ENCODE measurements around the gene CLIC3. TPM values are rescaled to one million over a fixed set of nuclear protein-coding genes. Genes with fewer than 3 reads are reported as not detected.

CLIC3 gene
- total RNA-seq, 4 donors from 2014 or later, result 0.36 TPM; not detected in 3

DNA sequence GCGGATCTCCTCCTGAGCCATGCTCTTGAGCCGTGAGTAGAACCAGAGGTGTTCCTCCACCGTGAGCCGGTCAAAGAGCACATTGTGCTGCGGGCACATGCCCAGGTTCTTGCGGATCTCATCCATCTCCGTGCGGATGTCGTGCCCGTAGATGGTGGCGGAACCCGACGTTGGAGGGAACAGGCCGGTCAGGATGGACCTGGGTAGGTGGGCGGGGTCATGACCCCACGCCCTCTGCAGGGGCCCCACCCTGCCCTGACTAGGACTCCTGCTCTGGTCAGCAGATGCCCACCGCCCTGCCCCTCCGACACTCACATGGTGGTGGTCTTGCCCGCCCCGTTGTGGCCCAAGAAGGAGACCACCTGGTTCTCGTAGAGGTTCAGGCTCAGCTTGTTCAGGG, 19.6 kb upstream of the CLIC3 start:
- intact Hi-C loops (cut with DNase I; ENCODE audit: low total_unique reads), result no loop called here
- Histone ChIP-seq H3K4me3 (no peak overlapping the region), H3K4me1 (no peaks in the 10 kb centered on the region), H3K27me3 (no peaks in the 10 kb centered on the region), H3K9me3 (no peaks in the 10 kb centered on the region), H3K36me3 (peaks cover 0 to 57% of the 10 kb centered on the region in 2 donors), H3K27ac (no peak overlapping the region)
- in situ Hi-C loops (cut with MboI; ENCODE audit: low sequenced_read_pairs in 4 of 4), result no loop called here
- DNase-seq (no peak), ATAC-seq (no peak)
- TF ChIP-seq POLR2A (IDR thresholded peaks at IDR 0.05), result no peak
- TF ChIP-seq, protein P1, sequence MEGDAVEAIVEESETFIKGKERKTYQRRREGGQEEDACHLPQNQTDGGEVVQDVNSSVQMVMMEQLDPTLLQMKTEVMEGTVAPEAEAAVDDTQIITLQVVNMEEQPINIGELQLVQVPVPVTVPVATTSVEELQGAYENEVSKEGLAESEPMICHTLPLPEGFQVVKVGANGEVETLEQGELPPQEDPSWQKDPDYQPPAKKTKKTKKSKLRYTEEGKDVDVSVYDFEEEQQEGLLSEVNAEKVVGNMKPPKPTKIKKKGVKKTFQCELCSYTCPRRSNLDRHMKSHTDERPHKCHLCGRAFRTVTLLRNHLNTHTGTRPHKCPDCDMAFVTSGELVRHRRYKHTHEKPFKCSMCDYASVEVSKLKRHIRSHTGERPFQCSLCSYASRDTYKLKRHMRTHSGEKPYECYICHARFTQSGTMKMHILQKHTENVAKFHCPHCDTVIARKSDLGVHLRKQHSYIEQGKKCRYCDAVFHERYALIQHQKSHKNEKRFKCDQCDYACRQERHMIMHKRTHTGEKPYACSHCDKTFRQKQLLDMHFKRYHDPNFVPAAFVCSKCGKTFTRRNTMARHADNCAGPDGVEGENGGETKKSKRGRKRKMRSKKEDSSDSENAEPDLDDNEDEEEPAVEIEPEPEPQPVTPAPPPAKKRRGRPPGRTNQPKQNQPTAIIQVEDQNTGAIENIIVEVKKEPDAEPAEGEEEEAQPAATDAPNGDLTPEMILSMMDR (IDR thresholded peaks at IDR 0.05 in 4 of 5, conservative IDR thresholded peaks at IDR 0.05 in 1 of 5), result no peak

- no peaks in the 10 kb centered on the region for H3K27me3 ChIP-seq
- H3K4me3 ChIP-seq, result no peak overlapping the region
- no peaks in the 10 kb centered on the region for H3K9me3 ChIP-seq
- no peak for DNase-seq
- H3K27ac ChIP-seq, result no peak overlapping the region
- H3K4me1 ChIP-seq, result no peaks in the 10 kb centered on the region
- intact Hi-C loops (cut with DNase I; ENCODE audit: low total_unique reads), result no loop called here
- peaks cover 0 to 55% of the 10 kb centered on the region in 2 donors for H3K36me3 ChIP-seq
- in situ Hi-C loops (cut with MboI; ENCODE audit: low sequenced_read_pairs in 4 of 4), result no loop called here
- no peak for ATAC-seq
- TF ChIP-seq, protein P1 (IDR thresholded peaks at IDR 0.05 in 4 of 5, conservative IDR thresholded peaks at IDR 0.05 in 1 of 5), result no peak
- TF ChIP-seq POLR2A (IDR thresholded peaks at IDR 0.05), result no peak
Measured at GRCh38 chr9:137015540-137015930, 19.2 kb upstream of the CLIC3 start.

GRCh38 chr9:137014776-137015539, 18.6 kb upstream of the CLIC3 start:
- H3K27ac ChIP-seq, result no peak overlapping the region
- intact Hi-C loops (cut with DNase I; ENCODE audit: low total_unique reads) (no loop called here), in situ Hi-C loops (cut with MboI; ENCODE audit: low sequenced_read_pairs in 4 of 4) (no loop called here)
- no peaks in the 10 kb centered on the region for H3K9me3 ChIP-seq
- no peak for DNase-seq
- ATAC-seq, result no peak
- no peaks in the 10 kb centered on the region for H3K27me3 ChIP-seq
- no peak for TF ChIP-seq POLR2A (IDR thresholded peaks at IDR 0.05)
- TF ChIP-seq, protein P1 (IDR thresholded peaks at IDR 0.05 in 4 of 5, conservative IDR thresholded peaks at IDR 0.05 in 1 of 5), result no peak
- H3K4me3 ChIP-seq, result no peak overlapping the region
- no peaks in the 10 kb centered on the region for H3K4me1 ChIP-seq
- H3K36me3 ChIP-seq, result peaks cover 0 to 55% of the 10 kb centered on the region in 2 donors

DNA sequence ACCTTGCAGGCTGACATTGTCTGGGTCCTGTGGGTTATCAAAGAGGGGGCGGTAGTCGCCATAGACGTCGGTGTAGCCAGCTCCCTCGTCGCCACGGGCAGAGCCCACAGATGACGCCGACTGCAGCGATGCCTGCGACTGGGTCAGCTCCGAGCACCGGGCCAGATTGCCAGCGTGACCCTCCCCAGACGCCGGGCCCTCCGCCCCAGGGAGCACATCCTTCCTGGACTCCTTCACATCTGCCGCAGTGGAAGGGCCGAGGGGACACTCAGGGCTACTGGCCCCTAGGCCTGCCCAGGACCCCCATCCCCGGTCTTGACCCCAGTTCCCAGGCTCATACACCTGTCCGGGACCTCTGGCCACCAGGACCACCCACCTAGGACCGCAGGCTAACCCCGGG, 17.8 kb upstream of the CLIC3 start:
- in situ Hi-C loops (cut with MboI; ENCODE audit: low sequenced_read_pairs in 4 of 4), result no loop called here
- no peaks in the 10 kb centered on the region for H3K4me1 ChIP-seq
- no peaks in the 10 kb centered on the region for H3K27me3 ChIP-seq
- DNase-seq (no peak), ATAC-seq (no peak)
- H3K36me3 ChIP-seq, result peaks cover 0 to 62% of the 10 kb centered on the region in 2 donors
- no peak overlapping the region for H3K4me3 ChIP-seq
- no peak overlapping the region for H3K27ac ChIP-seq
- TF ChIP-seq, protein P1 (IDR thresholded peaks at IDR 0.05 in 4 of 5, conservative IDR thresholded peaks at IDR 0.05 in 1 of 5), result no peak
- TF ChIP-seq POLR2A (IDR thresholded peaks at IDR 0.05), result no peak
- intact Hi-C loops (cut with DNase I; ENCODE audit: low total_unique reads), result no loop called here
- no peaks in the 10 kb centered on the region for H3K9me3 ChIP-seq

GRCh38 chr9:137013571-137013940, 17.2 kb upstream of the CLIC3 start:
- DNase-seq, result no peak
- no peaks in the 10 kb centered on the region for H3K4me1 ChIP-seq
- H3K4me3 ChIP-seq, result no peak overlapping the region
- in situ Hi-C loops (cut with MboI; ENCODE audit: low sequenced_read_pairs in 4 of 4), result no loop called here
- no peak for ATAC-seq
- no peak for TF ChIP-seq POLR2A (IDR thresholded peaks at IDR 0.05)
- TF ChIP-seq, protein P1 (IDR thresholded peaks at IDR 0.05 in 4 of 5, conservative IDR thresholded peaks at IDR 0.05 in 1 of 5), result no peak
- H3K36me3 ChIP-seq, result peaks cover 0 to 62% of the 10 kb centered on the region in 2 donors
- H3K27ac ChIP-seq, result no peak overlapping the region
- H3K9me3 ChIP-seq, result no peaks in the 10 kb centered on the region
- no peaks in the 10 kb centered on the region for H3K27me3 ChIP-seq
- intact Hi-C loops (cut with DNase I; ENCODE audit: low total_unique reads), result no loop called here
